ENCODE results near the gene PELI2. TPM values are rescaled to one million over a fixed set of nuclear protein-coding genes. Genes with fewer than 3 reads are reported as not detected.

PELI2 gene
- total RNA-seq, 3 donors from 2014 or later (not counting 1 experiment from before 2014, with no cell fraction given), result 16.4 to 25.0 (median 24.9) TPM

DNA sequence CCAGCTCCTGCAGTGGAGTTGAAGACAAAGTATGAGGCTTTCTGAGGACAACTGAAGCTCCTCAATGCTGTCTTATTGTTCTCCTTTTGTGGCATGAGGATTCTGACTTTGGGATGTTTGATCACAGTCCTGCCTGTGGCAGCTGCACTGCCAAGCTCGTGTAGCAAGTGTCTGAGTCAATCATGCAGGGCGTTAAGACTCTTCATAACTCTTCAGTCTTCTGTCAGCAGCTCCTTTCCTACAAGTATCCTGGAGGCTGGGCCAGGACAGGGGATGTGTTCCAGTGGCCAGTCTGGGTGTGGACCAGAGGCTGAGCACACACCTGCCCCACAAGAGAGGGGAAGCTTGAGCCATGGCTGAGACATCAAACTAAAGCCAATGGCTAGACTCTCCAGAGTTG lies 94.3 kb downstream of the PELI2 start:
- no peaks in the 10 kb centered on the region for H3K36me3 Mint-ChIP-seq
- TF ChIP-seq CTCF (IDR thresholded peaks at IDR 0.05), result no peak
- intact Hi-C loops (cut with micrococcal nuclease), result no loop called here
- no peak overlapping the region for H3K4me3 Mint-ChIP-seq
- H3K4me1 Mint-ChIP-seq, result peaks cover 42 to 44% of the 10 kb centered on the region in 2 donors
- H3K27me3 Mint-ChIP-seq (ENCODE audit: low read depth in 2 of 2), result no peaks in the 10 kb centered on the region
- H3K27ac Mint-ChIP-seq, result no peak overlapping the region
- Histone ChIP-seq H3K4me3 (ENCODE audit: low read length) (no peak overlapping the region), H3K36me3 (ENCODE audit: control insufficient read depth, insufficient read depth, low read length) (no peaks in the 10 kb centered on the region), H3K4me1 (ENCODE audit: control insufficient read depth, insufficient read depth, low read length) (peaks cover 12% of the 10 kb centered on the region), H3K27me3 (ENCODE audit: control insufficient read depth, insufficient read depth, low read length) (no peaks in the 10 kb centered on the region), H3K27ac (ENCODE audit: low read length) (no peak overlapping the region), H3K9me3 (ENCODE audit: control insufficient read depth, insufficient read depth, low read length) (no peaks in the 10 kb centered on the region)
- DNase-seq (no peak), ATAC-seq (no peak)
- 69% methylated on average over 2 of the region's 2 CpGs for WGBS (ENCODE audit: insufficient coverage)
- no peaks in the 10 kb centered on the region for H3K9me3 Mint-ChIP-seq

DNA sequence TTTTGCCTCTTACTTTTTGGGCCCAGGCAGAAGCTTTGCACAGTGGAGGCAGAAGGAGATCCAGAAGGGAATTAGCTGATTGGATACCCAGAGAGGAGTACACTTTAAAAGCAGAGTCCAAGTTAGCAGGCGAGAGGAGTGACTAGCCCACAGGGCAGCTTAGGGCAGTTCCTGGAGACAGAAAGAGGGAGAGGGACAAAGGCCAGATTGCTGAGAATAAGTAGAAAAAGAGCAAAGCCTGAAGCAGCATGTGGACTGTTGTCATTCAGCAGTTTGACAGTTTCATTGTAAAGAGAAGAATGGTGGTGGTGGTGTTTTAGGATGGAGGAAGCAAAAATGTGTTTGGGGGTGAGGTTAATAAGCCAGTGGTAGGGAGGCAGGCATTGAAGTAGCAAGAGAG lies 95.1 kb downstream of the PELI2 start:
- ATAC-seq (no peak), DNase-seq (no peak)
- Mint-ChIP-seq H3K27ac (no peak overlapping the region), H3K9me3 (no peaks in the 10 kb centered on the region), H3K4me3 (no peak overlapping the region), H3K27me3 (ENCODE audit: low read depth in 2 of 2) (no peaks in the 10 kb centered on the region), H3K4me1 (peaks cover 38 to 39% of the 10 kb centered on the region in 2 donors), H3K36me3 (no peaks in the 10 kb centered on the region)
- H3K27me3 ChIP-seq (ENCODE audit: control insufficient read depth, insufficient read depth, low read length), result no peaks in the 10 kb centered on the region
- TF ChIP-seq CTCF (IDR thresholded peaks at IDR 0.05), result no peak
- WGBS (ENCODE audit: insufficient coverage), result 84% methylated on average over 1 of the region's 1 CpG
- peaks cover 12% of the 10 kb centered on the region for H3K4me1 ChIP-seq (ENCODE audit: control insufficient read depth, insufficient read depth, low read length)
- no peak overlapping the region for H3K4me3 ChIP-seq (ENCODE audit: low read length)
- no peaks in the 10 kb centered on the region for H3K9me3 ChIP-seq (ENCODE audit: control insufficient read depth, insufficient read depth, low read length)
- no peaks in the 10 kb centered on the region for H3K36me3 ChIP-seq (ENCODE audit: control insufficient read depth, insufficient read depth, low read length)
- H3K27ac ChIP-seq (ENCODE audit: low read length), result no peak overlapping the region
- intact Hi-C loops (cut with micrococcal nuclease), result no loop called here

DNA sequence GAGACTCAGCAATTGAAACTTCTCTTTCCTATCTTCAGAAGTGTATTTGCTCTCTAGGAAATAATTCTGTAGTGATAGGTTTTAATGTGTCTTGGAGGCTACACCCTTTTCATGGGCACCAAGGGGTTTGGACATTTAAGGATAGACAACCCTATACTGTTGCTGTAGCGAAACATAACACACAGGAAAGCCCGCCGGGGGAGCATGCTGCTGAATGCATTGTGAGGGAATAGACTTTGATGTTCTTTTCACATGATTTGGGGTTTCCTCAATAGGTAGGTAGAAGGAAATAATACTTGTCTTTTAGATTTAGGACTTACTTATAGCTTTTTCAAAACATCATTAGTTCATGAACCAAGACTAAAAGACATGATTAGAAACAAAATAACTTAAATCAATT lies 97.0 kb downstream of the PELI2 start:
- H3K27ac ChIP-seq (ENCODE audit: low read length), result no peak overlapping the region
- no peaks in the 10 kb centered on the region for H3K27me3 ChIP-seq (ENCODE audit: control insufficient read depth, insufficient read depth, low read length)
- H3K36me3 Mint-ChIP-seq, result no peaks in the 10 kb centered on the region
- no peaks in the 10 kb centered on the region for H3K9me3 Mint-ChIP-seq
- H3K4me1 ChIP-seq (ENCODE audit: control insufficient read depth, insufficient read depth, low read length), result peaks cover 12% of the 10 kb centered on the region
- no peak for TF ChIP-seq CTCF (IDR thresholded peaks at IDR 0.05)
- H3K27ac Mint-ChIP-seq, result no peak overlapping the region
- H3K4me3 ChIP-seq (ENCODE audit: low read length), result no peak overlapping the region
- H3K9me3 ChIP-seq (ENCODE audit: control insufficient read depth, insufficient read depth, low read length), result no peaks in the 10 kb centered on the region
- ATAC-seq, result no peak
- H3K4me3 Mint-ChIP-seq, result no peak overlapping the region
- whole genome bisulfite sequencing (ENCODE audit: insufficient coverage), result 70% methylated on average over 3 of the region's 3 CpGs
- no peak for DNase-seq
- no peaks in the 10 kb centered on the region for H3K27me3 Mint-ChIP-seq (ENCODE audit: low read depth in 2 of 2)
- intact Hi-C loops (cut with micrococcal nuclease), result no loop called here
- H3K36me3 ChIP-seq (ENCODE audit: control insufficient read depth, insufficient read depth, low read length), result no peaks in the 10 kb centered on the region
- peaks cover 31 to 35% of the 10 kb centered on the region in 2 donors for H3K4me1 Mint-ChIP-seq

GRCh38 chr14:56216626-56217379 lies 98.6 kb downstream of the PELI2 start:
- Mint-ChIP-seq H3K36me3 (no peaks in the 10 kb centered on the region), H3K4me1 (peaks cover 15 to 28% of the 10 kb centered on the region in 2 donors), H3K9me3 (no peaks in the 10 kb centered on the region), H3K27me3 (ENCODE audit: low read depth in 2 of 2) (no peaks in the 10 kb centered on the region), H3K4me3 (no peak overlapping the region), H3K27ac (no peak overlapping the region)
- ATAC-seq, result peak in 1 of 3 donors; percentile 29
- Histone ChIP-seq H3K9me3 (ENCODE audit: control insufficient read depth, insufficient read depth, low read length) (no peaks in the 10 kb centered on the region), H3K27me3 (ENCODE audit: control insufficient read depth, insufficient read depth, low read length) (no peaks in the 10 kb centered on the region), H3K4me1 (ENCODE audit: control insufficient read depth, insufficient read depth, low read length) (peaks cover 2% of the 10 kb centered on the region), H3K27ac (ENCODE audit: low read length) (no peak overlapping the region), H3K4me3 (ENCODE audit: low read length) (no peak overlapping the region), H3K36me3 (ENCODE audit: control insufficient read depth, insufficient read depth, low read length) (no peaks in the 10 kb centered on the region)
- TF ChIP-seq CTCF (IDR thresholded peaks at IDR 0.05), result no peak
- peak in 1 of 2 donors; percentile 32 for DNase-seq
- intact Hi-C loops (cut with micrococcal nuclease), result no loop called here
- WGBS (ENCODE audit: insufficient coverage), result 35% methylated on average over 5 of the region's 5 CpGs
